Skeletal muscle cell (primary cell): Measurements from ENCODE around the gene CAD.

Source experiments
- DNase-seq: peaks from one replicate; pipeline ENCODE4 v3.0.0-alpha.2; 2010; ENCODE audit warnings: low read depth
- H3K4me3 ChIP-seq: 2 replicates; pipeline ENCODE4 v1.5.1; 2011; ENCODE audit warnings: low read depth, mild to moderate bottlenecking, control low read depth, low read length, moderate library complexity

The CAD gene

DNA sequence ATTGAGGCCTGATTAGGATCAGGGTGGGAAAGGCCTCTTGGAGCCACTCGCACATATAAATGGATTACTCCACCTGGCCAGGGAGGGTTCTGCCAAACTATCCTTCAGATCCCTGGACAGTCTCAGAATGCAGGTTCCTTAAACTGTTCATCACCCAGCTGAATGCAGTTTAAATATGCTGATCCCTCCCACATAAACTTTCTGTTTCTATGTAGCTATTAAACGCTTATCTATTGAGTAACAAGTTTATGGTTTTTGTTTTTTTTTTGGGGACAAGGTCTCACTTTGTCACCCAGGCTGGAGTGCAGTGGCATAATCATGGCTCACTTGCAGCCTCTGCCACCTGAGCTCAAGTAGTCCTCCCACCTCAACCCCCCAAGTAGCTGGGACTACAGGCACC lies 1.9 kb downstream of the CAD start:
- no peak for DNase-seq
- H3K4me3 ChIP-seq = no peak overlapping the region

DNA sequence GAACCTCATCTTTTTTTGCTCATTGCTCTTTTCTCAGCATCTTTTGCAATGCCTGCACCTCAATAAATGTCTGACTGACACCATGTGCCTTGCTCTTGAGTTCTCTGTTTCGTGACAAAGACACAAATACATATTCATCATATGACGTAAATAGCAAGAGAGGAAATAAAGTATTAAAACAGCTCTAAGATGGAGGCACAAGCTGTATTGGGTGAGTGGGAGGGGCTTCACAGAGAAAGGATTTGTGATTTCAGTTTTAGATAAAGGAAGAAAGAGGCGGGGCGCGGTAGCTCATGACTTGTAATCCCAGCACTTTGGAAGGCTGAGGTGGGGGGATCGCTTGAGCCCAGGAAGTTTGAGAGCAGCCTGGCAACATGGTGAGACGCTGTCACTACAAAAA lies 2.9 kb downstream of the CAD start:
- no peak for DNase-seq
- H3K4me3 ChIP-seq = no peak overlapping the region

DNA sequence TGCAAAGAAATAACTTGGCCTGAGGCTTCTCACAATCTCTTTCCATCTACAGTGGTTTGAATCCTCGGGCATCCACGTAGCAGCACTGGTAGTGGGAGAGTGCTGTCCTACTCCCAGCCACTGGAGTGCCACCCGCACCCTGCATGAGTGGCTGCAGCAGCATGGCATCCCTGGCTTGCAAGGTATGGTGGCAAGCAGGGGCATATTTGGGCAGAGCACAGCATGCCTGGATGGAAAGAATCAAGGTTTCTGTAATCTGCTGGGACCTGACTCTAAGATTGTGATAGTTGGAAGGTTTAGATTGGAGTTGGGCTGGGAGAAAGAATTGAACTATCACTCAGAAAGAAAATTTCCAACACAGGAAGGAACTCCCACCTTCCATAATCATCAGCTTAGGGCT lies 4.0 kb downstream of the CAD start:
- H3K4me3 ChIP-seq = no peak overlapping the region
- DNase-seq = no peak

DNA sequence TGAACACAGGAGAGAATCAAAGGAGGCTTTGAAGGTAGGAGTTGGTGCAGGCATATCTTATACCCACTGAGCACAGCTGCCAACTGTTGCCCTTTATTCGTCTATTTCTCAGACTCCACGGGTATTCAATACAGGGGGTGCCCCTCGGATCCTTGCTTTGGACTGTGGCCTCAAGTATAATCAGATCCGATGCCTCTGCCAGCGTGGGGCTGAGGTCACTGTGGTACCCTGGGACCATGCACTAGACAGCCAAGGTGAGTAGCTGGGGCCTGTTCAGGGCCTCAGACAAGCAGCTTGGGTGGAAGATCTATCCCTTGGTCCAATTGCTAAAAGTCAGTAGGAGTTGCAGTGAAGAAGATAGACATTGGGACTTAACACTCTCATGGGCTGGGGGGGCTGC lies 5.2 kb downstream of the CAD start:
- H3K4me3 ChIP-seq = no peak overlapping the region
- no peak for DNase-seq

DNA sequence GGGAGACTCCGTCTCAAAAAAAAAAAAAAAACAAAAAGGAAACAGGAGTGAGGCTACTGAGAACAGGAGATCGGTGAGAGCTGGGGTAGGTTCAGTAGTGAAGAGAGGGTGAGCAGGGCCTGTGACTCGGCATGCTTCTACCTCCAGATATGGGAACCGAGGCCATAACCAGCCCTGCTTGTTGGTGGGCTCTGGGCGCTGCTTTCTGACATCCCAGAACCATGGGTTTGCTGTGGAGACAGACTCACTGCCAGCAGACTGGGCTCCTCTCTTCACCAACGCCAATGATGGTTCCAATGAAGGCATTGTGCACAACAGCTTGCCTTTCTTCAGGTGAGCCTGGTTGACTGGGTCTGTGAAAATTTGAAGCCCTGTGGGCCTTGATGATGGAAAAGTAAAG lies 6.2 kb downstream of the CAD start:
- H3K4me3 ChIP-seq = no peak overlapping the region
- no peak for DNase-seq

DNA sequence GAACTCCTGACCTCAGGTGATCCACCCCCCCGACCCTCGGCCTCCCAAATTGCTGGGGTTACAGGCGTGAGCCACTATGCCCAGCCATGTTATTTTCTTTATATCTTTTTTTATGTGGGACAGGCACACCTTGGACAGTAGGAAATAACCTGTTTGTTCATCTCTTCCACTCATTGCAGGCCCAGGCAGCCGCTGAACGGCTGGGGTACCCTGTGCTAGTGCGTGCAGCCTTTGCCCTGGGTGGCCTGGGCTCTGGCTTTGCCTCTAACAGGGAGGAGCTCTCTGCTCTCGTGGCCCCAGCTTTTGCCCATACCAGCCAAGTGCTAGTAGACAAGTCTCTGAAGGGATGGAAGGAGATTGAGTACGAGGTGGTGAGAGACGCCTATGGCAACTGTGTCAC lies 8.4 kb downstream of the CAD start:
- no peak for DNase-seq
- no peak overlapping the region for H3K4me3 ChIP-seq

DNA sequence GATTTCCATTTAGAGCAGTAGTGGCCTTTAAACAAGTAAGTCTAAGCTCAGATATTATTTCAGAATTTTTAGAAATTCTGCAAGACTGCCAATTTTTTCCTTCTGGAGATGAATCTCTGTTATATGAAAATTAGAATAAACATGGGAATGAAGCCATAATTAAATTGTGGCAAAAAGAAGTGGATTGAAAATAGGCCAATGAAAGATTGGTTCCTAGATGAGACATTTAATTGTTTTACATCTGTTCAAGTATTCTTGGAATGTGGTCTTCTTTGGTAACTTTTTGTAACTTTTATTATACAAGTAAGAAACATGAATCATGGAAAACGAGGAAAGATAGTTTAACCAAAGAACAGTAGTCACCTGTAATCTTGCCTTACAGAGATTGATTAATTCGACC lies 10.3 kb downstream of the CAD start:
- no peak for DNase-seq
- H3K4me3 ChIP-seq = no peak overlapping the region

DNA sequence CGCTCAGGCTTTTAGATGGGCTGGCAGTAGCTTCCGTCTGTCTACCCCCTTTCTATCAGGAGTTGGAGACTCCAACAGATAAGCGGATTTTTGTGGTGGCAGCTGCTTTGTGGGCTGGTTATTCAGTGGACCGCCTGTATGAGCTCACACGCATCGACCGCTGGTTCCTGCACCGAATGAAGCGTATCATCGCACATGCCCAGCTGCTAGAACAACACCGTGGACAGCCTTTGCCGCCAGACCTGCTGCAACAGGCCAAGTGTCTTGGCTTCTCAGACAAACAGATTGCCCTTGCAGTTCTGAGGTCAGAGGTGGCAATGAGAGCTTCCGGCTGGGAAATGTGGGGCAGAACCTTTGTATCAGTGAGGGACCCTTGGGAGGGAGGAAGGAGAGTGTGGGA lies 14.8 kb downstream of the CAD start:
- DNase-seq = no peak

DNA sequence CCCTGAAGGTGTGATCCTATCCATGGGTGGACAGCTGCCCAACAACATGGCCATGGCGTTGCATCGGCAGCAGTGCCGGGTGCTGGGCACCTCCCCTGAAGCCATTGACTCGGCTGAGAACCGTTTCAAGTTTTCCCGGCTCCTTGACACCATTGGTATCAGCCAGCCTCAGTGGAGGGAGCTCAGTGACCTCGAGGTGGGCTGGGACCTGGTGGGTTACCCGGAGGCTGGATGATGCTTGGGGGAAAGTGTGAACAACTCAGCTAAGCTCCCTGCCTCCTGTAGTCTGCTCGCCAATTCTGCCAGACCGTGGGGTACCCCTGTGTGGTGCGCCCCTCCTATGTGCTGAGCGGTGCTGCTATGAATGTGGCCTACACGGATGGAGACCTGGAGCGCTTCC lies 16.2 kb downstream of the CAD start:
- H3K4me3 ChIP-seq = no peak overlapping the region
- no peak for DNase-seq

More for the DNA sequence above, 14.8 kb downstream of the CAD start:
- H3K4me3 ChIP-seq = no peak overlapping the region

DNA sequence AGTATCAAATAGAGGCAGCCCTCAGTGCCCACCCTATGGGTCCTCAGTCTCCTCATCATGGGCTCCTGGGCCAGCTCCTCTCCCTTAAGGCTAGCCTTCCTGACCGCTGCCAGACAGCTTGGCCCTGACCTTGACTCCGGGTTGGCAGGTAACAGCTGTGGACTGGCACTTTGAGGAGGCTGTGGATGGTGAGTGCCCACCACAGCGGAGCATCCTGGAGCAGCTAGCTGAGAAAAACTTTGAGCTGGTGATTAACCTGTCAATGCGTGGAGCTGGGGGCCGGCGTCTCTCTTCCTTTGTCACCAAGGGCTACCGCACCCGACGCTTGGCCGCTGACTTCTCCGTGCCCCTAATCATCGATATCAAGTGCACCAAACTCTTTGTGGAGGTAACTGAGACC lies 19.0 kb downstream of the CAD start:
- no peak for DNase-seq
- H3K4me3 ChIP-seq = no peak overlapping the region

DNA sequence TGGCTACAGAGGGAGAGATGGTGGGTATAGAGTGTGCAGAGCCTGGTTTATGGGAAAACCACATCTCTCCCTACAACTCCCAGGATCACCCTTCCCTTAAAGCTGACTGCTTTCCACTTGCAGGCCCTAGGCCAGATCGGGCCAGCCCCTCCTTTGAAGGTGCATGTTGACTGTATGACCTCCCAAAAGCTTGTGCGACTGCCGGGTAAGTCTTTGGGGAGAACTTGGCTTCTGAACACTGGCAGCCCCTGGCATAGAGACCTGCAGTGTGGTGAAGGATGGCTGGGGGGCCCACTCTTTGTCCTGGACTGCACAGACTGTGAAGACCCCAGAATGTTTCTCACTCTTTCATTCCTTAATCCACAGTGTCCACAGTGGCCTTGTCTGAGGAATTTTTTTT lies 19.5 kb downstream of the CAD start:
- DNase-seq = no peak

DNA sequence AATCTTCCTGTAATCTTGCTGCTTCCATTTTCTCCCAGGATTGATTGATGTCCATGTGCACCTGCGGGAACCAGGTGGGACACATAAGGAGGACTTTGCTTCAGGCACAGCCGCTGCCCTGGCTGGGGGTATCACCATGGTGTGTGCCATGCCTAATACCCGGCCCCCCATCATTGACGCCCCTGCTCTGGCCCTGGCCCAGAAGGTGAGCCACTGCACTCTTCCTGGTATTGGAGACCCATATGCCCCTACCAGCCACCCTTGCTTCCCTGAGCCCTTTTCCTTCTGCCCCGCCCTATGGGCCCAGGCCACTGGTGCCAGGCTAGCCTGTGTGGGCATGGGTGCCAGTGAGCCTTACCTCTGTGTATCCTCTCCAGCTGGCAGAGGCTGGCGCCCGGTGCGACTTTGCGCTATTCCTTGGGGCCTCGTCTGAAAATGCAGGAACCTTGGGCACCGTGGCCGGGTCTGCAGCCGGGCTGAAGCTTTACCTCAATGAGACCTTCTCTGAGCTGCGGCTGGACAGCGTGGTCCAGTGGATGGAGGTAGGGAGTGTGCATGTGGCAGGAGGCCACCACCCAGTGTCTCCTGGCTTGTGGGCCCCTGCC lies 20.3 kb downstream of the CAD start:
- no peak overlapping the region for H3K4me3 ChIP-seq
- DNase-seq = no peak

More for the DNA sequence above, 19.5 kb downstream of the CAD start:
- no peak overlapping the region for H3K4me3 ChIP-seq

DNA sequence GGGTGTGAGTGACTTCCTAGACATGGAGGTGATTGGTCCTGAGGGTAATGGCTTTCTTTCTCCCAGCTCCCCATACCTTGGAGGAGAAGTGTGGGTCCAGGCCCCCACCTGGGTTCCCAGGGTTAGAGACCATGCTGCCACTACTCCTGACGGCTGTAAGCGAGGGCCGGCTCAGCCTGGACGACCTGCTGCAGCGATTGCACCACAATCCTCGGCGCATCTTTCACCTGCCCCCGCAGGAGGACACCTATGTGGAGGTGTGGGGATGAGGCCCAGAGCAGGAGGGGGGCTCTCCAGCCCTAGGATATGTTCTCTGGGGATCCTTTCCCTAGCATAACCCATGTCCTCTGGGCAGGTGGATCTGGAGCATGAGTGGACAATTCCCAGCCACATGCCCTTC lies 21.8 kb downstream of the CAD start:
- H3K4me3 ChIP-seq = no peak overlapping the region
- no peak for DNase-seq

DNA sequence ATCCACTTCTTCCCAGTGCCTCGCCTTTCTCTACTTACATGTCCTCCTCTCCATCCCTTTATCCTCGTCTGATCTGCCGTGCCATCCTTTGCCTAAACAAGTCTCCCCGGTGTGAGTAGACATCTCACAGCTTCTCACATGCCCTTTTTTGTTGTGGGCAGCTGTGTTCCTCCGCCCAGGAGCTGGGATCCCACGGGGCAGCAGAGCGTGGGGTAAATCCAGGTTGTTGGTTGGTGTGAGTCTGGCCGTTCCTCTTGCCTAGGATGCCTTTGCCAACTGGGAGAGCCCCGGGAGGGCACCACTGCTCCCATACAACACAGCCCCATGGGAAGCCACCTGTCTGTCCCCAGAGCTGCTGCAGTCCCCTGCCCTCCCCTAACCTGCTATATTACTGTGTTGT lies 23.2 kb downstream of the CAD start:
- no peak overlapping the region for H3K4me3 ChIP-seq
- DNase-seq = no peak

DNA sequence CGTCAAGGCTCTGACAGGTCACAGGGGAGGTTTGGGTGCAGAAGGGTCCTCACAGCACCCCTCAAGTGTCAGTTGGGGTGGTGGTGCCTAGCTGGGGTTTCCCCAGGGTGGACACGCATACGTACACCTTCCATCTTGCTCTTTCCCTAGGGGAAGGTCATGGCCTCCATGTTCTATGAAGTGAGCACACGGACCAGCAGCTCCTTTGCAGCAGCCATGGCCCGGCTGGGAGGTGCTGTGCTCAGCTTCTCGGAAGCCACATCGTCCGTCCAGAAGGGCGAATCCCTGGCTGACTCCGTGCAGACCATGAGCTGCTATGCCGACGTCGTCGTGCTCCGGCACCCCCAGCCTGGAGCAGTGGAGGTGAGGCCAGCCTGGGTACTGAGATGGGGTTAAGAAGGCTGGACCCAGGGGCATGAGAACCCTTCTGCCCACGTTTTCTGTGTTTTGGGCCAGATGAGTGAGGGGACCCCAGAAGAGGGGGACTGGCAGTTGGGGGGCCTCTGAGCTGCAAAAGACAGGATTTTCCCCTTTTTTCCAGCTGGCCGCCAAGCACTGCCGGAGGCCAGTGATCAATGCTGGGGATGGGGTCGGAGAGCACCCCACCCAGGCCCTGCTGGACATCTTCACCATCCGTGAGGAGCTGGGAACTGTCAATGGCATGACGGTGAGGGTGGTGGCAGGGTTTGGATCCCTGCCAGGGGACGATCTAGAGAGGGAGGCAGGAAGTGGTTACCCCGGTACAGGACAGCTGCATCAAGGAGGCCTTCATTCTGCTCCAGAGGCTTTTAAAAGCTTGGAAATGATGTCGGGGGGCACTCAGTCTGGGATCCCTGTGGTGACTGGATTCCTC lies 24.8 kb downstream of the CAD start:
- H3K4me3 ChIP-seq = no peak overlapping the region

DNA sequence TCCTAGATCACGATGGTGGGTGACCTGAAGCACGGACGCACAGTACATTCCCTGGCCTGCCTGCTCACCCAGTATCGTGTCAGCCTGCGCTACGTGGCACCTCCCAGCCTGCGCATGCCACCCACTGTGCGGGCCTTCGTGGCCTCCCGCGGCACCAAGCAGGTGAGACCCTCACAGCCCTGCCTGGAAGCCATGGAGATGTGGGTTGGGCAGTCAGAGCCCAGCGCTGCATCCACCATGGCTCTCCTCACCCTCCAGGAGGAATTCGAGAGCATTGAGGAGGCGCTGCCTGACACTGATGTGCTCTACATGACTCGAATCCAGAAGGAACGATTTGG lies 25.4 kb downstream of the CAD start:
- no peak overlapping the region for H3K4me3 ChIP-seq
- DNase-seq = no peak

More for the DNA sequence above, 24.8 kb downstream of the CAD start:
- DNase-seq = no peak

DNA sequence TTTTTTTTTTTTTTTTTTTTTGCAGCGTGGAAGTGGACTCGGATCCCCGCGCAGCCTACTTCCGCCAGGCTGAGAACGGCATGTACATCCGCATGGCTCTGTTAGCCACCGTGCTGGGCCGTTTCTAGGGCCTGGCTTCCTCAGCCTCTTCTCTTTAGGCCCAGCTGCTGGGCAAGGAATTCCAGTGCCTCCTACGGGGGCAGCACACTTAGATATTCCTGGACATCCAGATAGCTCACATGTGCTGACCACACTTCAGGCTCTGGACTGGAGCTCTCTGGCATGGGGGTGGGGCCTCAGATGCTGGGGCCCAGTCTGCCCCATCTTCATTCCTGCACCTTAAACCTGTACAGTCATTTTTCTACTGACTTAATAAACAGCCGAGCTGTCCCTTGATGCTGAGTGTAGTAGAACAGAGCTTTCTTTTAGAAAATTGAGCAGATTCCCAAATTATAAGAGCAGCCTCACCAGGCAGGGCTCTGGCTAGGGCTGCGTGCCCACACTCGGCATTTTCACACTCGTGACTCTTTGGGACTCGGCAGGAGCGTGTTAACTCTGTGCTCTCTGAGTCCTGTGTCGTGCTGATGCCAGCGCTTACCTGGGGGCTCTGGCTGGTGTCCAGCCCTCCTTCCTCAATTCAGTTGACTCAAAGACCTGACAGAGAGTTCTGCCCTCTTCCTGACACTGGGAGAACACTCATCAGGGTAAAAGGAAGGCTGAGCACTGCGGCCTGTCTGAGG lies 26.4 kb downstream of the CAD start:
- no peak overlapping the region for H3K4me3 ChIP-seq
- DNase-seq = no peak

DNA sequence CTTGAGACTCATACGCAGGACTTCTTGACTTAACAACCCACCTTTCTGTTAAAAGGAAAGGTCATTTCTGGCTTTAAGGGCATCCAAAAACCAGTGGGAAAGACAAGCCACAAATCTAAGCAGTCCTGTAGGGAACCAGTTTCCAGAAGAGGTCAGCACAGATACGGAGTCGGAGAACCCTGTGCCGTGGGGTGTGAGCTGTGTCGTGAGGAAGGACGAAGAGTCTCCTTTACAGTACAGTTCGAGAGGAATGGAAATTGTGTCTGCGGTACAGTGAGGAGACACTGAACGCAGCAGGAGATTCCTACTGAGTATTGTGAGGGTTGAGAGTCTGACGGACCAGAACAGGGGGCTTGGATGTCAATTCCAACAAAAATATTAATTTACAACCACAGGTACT lies 27.9 kb downstream of the CAD start:
- no peak overlapping the region for H3K4me3 ChIP-seq
- no peak for DNase-seq

DNA sequence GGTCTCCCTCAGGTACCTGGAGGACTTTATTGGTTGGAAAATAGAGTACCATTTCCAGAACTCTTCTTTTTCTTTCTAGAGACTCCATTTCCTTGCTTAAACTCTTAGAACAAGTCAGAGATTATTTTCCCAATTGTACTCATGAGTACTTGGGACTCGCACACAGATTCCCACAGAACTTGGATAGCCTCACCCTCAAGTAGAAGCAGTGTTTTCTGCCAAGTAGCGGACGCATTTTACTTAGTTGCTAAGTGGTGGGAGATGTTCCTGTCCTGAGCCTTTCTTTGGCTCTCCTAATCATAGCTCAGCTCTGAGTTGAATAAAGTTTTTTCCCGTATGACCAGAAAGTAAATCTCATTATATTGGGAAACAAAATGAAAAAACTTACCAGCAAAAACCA lies 28.5 kb downstream of the CAD start:
- DNase-seq = no peak
- no peak overlapping the region for H3K4me3 ChIP-seq

DNA sequence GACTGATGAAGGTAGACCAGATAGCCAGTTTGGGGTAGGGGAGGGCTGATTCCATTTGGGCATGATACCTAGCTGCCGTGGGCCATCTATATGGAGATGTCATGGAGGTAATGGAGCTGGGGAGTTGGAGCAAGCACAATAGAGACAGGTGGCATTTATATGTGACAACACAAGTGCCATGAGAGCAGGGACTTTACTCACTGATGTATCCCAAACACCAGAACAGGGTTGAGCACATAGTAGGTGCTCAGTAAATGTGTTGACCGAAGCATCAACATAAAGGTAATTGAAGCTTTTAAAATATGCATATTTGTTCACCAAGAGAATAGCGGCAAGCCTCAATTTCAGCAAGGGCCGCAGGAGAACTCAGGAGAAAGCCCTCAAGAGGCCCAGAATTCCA lies 30.7 kb downstream of the CAD start:
- no peak overlapping the region for H3K4me3 ChIP-seq
- DNase-seq = no peak
